Body of pancreas (tissue), 4 donors: ENCODE results near the gene NFX1.

ENCODE experiments used
- POLR2A ChIP-seq, 3 donors: fragments of 450-650 bp; IDR thresholded peaks; one replicate each; pipeline ENCODE4 v1.6.1; 2016; ENCODE audit warnings: antibody characterized with exemption in 3 of 3, mild to moderate bottlenecking in 2 of 3
- TF ChIP-seq, protein P1 (sequence below), 7 experiments: fragments of 450-650 bp in 4 of 7; fragments of 200-600 bp in 3 of 7; sonication (generic) in 3 of 7; IDR thresholded peaks; one replicate each; pipeline ENCODE4 v1.5.1; 2016 to 2019; ENCODE audit warnings: antibody characterized with exemption in 7 of 7

GRCh38 chr9:33270146-33270545 is 20.2 kb upstream of the NFX1 start:
- TF ChIP-seq, protein P1, sequence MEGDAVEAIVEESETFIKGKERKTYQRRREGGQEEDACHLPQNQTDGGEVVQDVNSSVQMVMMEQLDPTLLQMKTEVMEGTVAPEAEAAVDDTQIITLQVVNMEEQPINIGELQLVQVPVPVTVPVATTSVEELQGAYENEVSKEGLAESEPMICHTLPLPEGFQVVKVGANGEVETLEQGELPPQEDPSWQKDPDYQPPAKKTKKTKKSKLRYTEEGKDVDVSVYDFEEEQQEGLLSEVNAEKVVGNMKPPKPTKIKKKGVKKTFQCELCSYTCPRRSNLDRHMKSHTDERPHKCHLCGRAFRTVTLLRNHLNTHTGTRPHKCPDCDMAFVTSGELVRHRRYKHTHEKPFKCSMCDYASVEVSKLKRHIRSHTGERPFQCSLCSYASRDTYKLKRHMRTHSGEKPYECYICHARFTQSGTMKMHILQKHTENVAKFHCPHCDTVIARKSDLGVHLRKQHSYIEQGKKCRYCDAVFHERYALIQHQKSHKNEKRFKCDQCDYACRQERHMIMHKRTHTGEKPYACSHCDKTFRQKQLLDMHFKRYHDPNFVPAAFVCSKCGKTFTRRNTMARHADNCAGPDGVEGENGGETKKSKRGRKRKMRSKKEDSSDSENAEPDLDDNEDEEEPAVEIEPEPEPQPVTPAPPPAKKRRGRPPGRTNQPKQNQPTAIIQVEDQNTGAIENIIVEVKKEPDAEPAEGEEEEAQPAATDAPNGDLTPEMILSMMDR (IDR thresholded peaks at IDR 0.05), result no peak
- TF ChIP-seq POLR2A (IDR thresholded peaks at IDR 0.05), result no peak
